Measurements from ENCODE around the gene UFSP1. TPM values are rescaled to one million over a fixed set of nuclear protein-coding genes. Genes with fewer than 3 reads are reported as not detected.

Gene UFSP1
- total and polyA plus RNA-seq, 2 of the 13 experiments (the other 11 are each of a cell fraction or from before 2014, with no cell fraction given): 0.65 to 3.3 TPM

- TF ChIP-seq MLX (CRISPR knock-in tag; IDR thresholded peaks at IDR 0.05) (no peak), ZNF280B (CRISPR knock-in tag; IDR thresholded peaks at IDR 0.05; ENCODE audit: borderline replicate concordance) (no peak), MXD4 (CRISPR knock-in tag; IDR thresholded peaks at IDR 0.05) (peak; percentile 93), ZNF564 (CRISPR knock-in tag; IDR thresholded peaks at IDR 0.05) (peak; percentile 76; the same call in 1 of the 2 replicates), ZNF180 (CRISPR knock-in tag; IDR thresholded peaks at IDR 0.05; ENCODE audit: borderline replicate concordance, low read depth) (peak; percentile 71; the same call in 1 of the 2 replicates), KLF13 (CRISPR knock-in tag; IDR thresholded peaks at IDR 0.05) (peak; percentile 87; the same call in 1 of the 2 replicates), ATF2 (CRISPR knock-in tag; IDR thresholded peaks at IDR 0.05) (peak; percentile 59; the same call in 1 of the 2 replicates), SIN3A (IDR thresholded peaks at IDR 0.05; ENCODE audit: borderline replicate concordance, low read depth, low read length) (peak; percentile 90; the same call in 1 of the 2 replicates), KDM3A (CRISPR knock-in tag; IDR thresholded peaks at IDR 0.05; ENCODE audit: low read depth) (peak; percentile 26; the same call in 1 of the 2 replicates), ZNF251 (CRISPR knock-in tag; IDR thresholded peaks at IDR 0.05) (peak; percentile 81; the same call in 1 of the 2 replicates), ZNF841 (CRISPR knock-in tag; IDR thresholded peaks at IDR 0.05; ENCODE audit: borderline replicate concordance) (no peak; the same call in 1 of the 2 replicates), CENPBD1 (CRISPR knock-in tag; IDR thresholded peaks at IDR 0.05; ENCODE audit: borderline replicate concordance, low read depth) (no peak; the same call in 1 of the 2 replicates), NCOA1 (CRISPR knock-in tag; IDR thresholded peaks at IDR 0.05) (no peak), SMYD3 (CRISPR knock-in tag; IDR thresholded peaks at IDR 0.05) (no peak), ZNF577 (CRISPR knock-in tag; IDR thresholded peaks at IDR 0.05; ENCODE audit: borderline replicate concordance, low read depth) (no peak), CEBPG (CRISPR knock-in tag; IDR thresholded peaks at IDR 0.05) (no peak), GLMP (CRISPR knock-in tag; IDR thresholded peaks at IDR 0.05; ENCODE audit: borderline replicate concordance) (0 out of 2 replicates have a peak, but pooled peaks have one; percentile 84), PBX2 (CRISPR knock-in tag; IDR thresholded peaks at IDR 0.05) (no peak), ZNF101 (CRISPR knock-in tag; IDR thresholded peaks at IDR 0.05; ENCODE audit: borderline replicate concordance, low read depth) (0 out of 2 replicates have a peak, but pooled peaks have one; percentile 49), KDM1A (CRISPR knock-in tag; IDR thresholded peaks at IDR 0.05) (no peak), ZNF746 (CRISPR knock-in tag; IDR thresholded peaks at IDR 0.05) (peak; percentile 48; the same call in 1 of the 2 replicates), NFRKB (IDR thresholded peaks at IDR 0.05) (no peak), NR2F2 (IDR thresholded peaks at IDR 0.05; ENCODE audit: borderline replicate concordance, low read depth) (no peak), PAWR (CRISPR knock-in tag; IDR thresholded peaks at IDR 0.05; ENCODE audit: borderline replicate concordance) (no peak)
Observed at GRCh38 chr7:100888988-100889750, at the start of gene UFSP1 (continued).

Measured in HepG2 (cell line).